Measurements from ENCODE around the gene ERCC6L2. TPM values are rescaled to one million over a fixed set of nuclear protein-coding genes. Genes with fewer than 3 reads are reported as not detected.

The ERCC6L2 gene
- total RNA-seq, 1 donor from 2014 or later: 55.5 TPM

GRCh38 chr9:95954940-95955339 is 79.4 kb downstream of the ERCC6L2 start:
- H3K4me3 Mint-ChIP-seq: no peak overlapping the region
- peaks cover 8% of the 10 kb centered on the region for H3K9me3 Mint-ChIP-seq
- H3K27ac Mint-ChIP-seq: no peak overlapping the region
- no peaks in the 10 kb centered on the region for H3K27me3 Mint-ChIP-seq
- peaks cover 49% of the 10 kb centered on the region for H3K36me3 Mint-ChIP-seq
- TF ChIP-seq CTCF (conservative IDR thresholded peaks at IDR 0.05): no peak
- DNase-seq (ENCODE audit: extremely low spot score, unreplicated experiment): no peak
- no peaks in the 10 kb centered on the region for H3K4me1 Mint-ChIP-seq (ENCODE audit: unreplicated experiment)

DNA sequence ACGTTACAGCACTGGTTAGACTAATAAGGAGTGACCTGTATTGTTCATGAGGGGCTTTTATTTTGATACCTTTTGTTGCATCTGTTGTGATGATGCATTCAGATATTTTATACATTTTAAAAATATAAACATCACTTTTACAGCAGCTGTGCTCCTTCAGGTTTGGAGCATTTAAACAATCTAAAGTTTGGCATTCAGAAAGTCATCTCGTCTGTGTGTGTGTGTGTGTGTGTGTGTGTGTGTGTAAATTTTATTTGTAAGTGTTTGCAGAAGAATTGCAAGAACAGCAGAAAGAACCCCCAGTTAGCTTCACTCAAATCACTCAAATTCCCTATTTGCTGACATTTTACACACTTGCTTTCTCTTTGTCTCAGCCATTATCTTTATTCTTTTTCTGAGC is 87.4 kb downstream of the ERCC6L2 start:
- no peak overlapping the region for H3K27ac Mint-ChIP-seq
- H3K4me3 Mint-ChIP-seq: no peak overlapping the region
- H3K36me3 Mint-ChIP-seq: peaks cover 33% of the 10 kb centered on the region

DNA sequence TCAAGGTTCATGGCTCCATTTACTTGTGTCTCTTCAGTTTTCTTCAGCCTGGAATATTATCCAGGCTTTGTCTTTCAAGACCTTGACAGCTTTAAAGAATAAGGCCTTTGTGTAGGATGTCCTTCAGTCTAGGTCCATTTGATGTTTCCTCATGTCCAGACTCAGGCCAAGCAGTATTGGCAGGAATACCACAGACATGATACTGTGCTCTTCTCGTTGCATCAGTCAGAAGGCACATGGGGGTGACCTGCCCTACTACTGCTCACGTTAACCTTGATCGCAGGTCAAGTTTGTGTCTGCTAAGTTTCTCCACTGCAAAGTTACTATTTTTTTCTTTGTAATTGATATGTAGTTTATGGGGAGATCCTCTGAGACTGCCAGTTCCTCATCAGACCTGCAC is 88.2 kb downstream of the ERCC6L2 start:
- DNase-seq (ENCODE audit: extremely low spot score, unreplicated experiment): no peak
- Mint-ChIP-seq H3K4me3 (no peak overlapping the region), H3K4me1 (ENCODE audit: unreplicated experiment) (no peaks in the 10 kb centered on the region), H3K27me3 (no peaks in the 10 kb centered on the region), H3K9me3 (no peaks in the 10 kb centered on the region), H3K36me3 (peaks cover 26% of the 10 kb centered on the region), H3K27ac (no peak overlapping the region)
- no peak for TF ChIP-seq CTCF (conservative IDR thresholded peaks at IDR 0.05)

More for the DNA sequence above, 87.4 kb downstream of the ERCC6L2 start:
- H3K9me3 Mint-ChIP-seq: no peaks in the 10 kb centered on the region
- no peaks in the 10 kb centered on the region for H3K4me1 Mint-ChIP-seq (ENCODE audit: unreplicated experiment)
- no peak for DNase-seq (ENCODE audit: extremely low spot score, unreplicated experiment)
- no peaks in the 10 kb centered on the region for H3K27me3 Mint-ChIP-seq
- TF ChIP-seq CTCF (conservative IDR thresholded peaks at IDR 0.05): no peak

DNA sequence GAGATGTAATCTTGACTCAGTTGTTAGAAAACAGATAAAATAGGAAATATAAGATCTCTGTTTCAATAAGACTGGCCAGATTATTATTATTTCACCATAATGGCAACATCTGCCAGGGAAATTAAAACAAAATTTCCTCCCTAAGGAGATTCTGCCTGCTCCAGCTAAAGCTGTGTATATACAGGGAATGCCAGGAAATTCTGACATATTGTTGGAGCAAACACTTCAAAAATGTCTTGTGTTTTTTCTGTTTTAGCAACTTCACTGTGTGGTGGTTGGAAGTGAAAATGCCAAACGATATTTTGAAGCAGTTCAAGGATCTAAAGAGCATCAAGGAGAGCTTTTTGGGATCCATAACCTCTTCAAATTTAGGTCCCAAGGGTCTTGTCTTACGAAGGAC is 90.8 kb downstream of the ERCC6L2 start:
- H3K9me3 Mint-ChIP-seq: no peaks in the 10 kb centered on the region
- peaks cover 16% of the 10 kb centered on the region for H3K36me3 Mint-ChIP-seq
- H3K27me3 Mint-ChIP-seq: no peaks in the 10 kb centered on the region
- no peak overlapping the region for H3K27ac Mint-ChIP-seq
- DNase-seq (ENCODE audit: extremely low spot score, unreplicated experiment): no peak
- H3K4me3 Mint-ChIP-seq: no peak overlapping the region
- no peaks in the 10 kb centered on the region for H3K4me1 Mint-ChIP-seq (ENCODE audit: unreplicated experiment)
- no peak for TF ChIP-seq CTCF (conservative IDR thresholded peaks at IDR 0.05)

GRCh38 chr9:95970317-95970716 is 94.8 kb downstream of the ERCC6L2 start:
- Mint-ChIP-seq H3K9me3 (peaks cover 5% of the 10 kb centered on the region), H3K36me3 (peaks cover 34% of the 10 kb centered on the region), H3K4me3 (no peak overlapping the region), H3K27me3 (no peaks in the 10 kb centered on the region), H3K27ac (no peak overlapping the region), H3K4me1 (ENCODE audit: unreplicated experiment) (no peaks in the 10 kb centered on the region)
- no peak for DNase-seq (ENCODE audit: extremely low spot score, unreplicated experiment)
- TF ChIP-seq CTCF (conservative IDR thresholded peaks at IDR 0.05): no peak

- DNase-seq (ENCODE audit: extremely low spot score, unreplicated experiment): no peak
- no peak overlapping the region for H3K27ac Mint-ChIP-seq
- H3K36me3 Mint-ChIP-seq: peaks cover 38% of the 10 kb centered on the region
- TF ChIP-seq CTCF (conservative IDR thresholded peaks at IDR 0.05): no peak
- peaks cover 5% of the 10 kb centered on the region for H3K9me3 Mint-ChIP-seq
- H3K4me3 Mint-ChIP-seq: no peak overlapping the region
- H3K27me3 Mint-ChIP-seq: no peaks in the 10 kb centered on the region
- H3K4me1 Mint-ChIP-seq (ENCODE audit: unreplicated experiment): no peaks in the 10 kb centered on the region
These were observed 96.3 kb downstream of the ERCC6L2 start for GRCh38 chr9:95971815-95972214.

All from type B pancreatic cell (in vitro differentiated cells).